ENCODE data around the gene CFAP65.

GRCh38 chr2:219035942-219036341 is 5.4 kb downstream of the CFAP65 start:
- TF ChIP-seq CTCF (IDR thresholded peaks at IDR 0.05) (no peak), POLR2A (IDR thresholded peaks at IDR 0.05) (no peak)
